Hematopoietic multipotent progenitor cell treated with erythropoietin and hydrocortisone succinate and interleukin-3 and kit ligand, for 17 days (in vitro differentiated cells): ENCODE data around the gene BZW1.

Experiments
- DNase-seq: peaks from one replicate; pipeline ENCODE4 v3.0.0-alpha.2; 2015; ENCODE audit warnings: low spot score

The BZW1 gene

GRCh38 chr2:200839513-200839912 lies 27.8 kb downstream of the BZW1 start:
- DNase-seq: no peak

DNA sequence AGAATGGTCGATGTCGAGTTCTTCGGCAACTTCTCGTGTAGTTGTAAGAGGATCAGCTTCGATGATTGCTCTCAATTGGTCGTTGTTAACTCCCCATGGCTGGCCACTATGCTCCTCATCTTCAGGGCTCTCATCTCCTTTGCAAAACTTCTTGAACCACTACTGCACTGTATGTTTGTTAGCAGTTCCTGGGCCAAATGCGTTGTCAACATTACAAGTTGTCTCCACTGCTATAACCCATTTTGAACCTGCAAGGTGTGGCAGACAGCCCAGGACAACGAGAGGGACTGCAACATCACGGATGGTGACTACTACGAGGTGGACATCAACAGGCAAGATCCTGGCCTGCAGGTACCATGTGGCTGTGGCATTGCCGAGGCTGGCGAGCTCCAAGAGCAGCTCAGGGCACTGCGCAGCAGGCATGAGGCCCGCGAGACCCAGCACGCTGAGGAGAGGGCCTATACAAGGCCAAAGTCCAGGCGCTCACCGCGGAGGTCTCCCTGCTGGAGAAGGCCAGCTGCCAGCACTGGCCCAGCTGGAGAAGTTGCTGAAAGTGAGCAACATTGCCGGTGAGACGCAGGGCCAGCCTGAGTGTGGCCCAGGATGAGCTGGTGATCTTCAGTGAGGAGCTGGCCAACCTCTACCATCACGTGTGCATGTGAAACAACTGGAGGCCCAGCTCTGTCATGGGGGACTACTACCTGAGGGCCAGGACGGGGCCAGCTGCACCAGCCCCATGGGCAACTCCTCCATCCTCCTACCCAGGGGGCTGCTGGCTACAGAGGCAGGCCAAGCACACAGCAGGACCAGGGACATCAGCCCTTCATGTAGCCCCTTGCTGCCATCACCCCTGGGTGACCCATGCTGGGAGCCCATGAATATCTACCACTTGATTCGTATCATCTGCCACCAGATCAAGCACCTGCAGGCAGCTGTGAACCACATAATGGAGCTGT lies 32.6 kb downstream of the BZW1 start:
- no peak for DNase-seq

DNA sequence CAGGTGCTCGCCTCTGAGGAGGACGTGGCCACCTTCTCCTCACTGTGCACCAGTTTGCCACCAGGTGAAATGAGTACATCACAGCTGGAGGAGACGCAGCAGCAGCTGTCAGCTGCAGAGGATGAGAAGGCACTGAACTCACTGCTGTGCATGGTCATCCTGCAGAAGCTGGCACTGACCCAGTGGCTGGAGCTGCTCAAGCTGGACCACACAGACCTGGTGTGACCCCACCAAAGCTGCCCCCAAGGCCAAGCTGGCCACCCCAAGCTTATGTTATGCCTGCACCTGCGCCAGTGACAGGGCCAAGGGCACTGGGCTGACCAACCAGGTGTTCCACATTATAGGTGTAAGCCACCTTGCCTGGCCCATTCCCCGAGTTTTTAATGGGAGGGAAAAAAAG lies 33.5 kb downstream of the BZW1 start:
- DNase-seq: no peak

DNA sequence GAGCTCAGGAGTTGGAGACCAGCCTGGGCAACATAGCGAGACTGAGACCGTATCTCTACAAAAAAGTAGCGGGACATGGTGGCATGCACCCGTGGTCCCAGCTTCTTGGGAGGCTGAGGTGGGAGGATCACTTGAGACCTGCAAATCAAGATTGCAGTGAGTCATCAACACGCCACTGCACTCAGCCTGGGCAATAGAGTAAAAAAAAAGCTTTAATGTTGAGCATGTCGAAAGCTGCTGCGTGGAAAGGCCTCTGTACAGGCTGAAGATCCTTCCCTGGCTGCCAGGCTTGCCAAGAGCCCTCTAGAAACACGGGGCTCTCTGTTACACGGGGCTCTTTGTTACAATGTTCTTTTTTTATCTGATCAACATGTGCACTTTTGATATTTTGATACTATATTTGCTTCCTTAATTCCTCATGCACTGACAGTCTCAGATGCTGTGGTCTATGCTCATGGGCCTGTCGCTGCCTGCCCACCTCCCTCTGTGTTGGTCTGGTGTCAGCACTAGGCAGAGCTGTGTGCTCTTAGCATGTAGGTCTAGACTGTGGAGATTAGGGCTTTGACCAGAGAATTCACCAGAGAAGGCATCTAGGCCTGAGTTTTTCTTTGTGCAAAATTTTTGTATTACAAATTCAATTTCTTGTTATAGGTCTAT lies 34.1 kb downstream of the BZW1 start:
- no peak for DNase-seq

DNA sequence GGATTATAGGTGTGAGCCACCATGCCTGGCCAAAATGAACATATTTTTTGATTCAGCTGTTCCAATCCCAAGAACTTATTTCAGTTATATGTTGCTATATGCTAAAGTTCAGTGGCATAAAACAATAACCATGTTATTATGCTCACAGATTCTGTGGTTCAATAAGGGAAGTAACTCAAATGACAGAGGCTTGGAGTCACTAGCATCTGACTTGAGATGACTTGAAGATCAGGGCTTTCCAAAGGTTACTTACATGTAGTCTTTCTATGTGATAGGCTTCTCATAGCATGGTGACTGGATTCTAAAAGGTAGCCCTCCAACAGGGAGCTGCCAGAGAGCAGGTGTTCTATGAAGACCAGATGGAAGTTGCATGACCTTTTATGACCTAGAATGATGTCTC lies 35.6 kb downstream of the BZW1 start:
- no peak for DNase-seq

DNA sequence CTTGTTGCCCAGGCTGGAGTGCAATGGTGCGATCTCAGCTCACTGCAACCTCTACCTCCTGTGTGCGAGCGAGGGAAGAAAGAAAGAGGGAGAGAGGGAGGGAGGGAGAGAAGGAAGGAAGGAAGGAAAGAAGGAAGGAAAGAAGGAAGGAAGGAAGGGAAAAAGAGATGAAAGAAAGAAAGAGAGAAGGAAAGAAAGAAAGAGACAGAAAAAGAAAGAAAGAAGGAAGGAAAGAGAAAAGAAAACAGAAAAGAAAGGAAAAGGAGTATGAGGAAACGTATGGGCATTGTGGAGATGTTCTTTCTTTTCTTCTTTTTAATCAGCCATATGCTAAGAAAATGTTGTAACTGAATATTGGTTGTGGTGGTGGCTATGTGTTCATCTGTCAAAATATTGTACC lies 36.2 kb downstream of the BZW1 start:
- no peak for DNase-seq

- no peak for DNase-seq
Observed at GRCh38 chr2:200850512-200851256, 39.0 kb downstream of the BZW1 start.

DNA sequence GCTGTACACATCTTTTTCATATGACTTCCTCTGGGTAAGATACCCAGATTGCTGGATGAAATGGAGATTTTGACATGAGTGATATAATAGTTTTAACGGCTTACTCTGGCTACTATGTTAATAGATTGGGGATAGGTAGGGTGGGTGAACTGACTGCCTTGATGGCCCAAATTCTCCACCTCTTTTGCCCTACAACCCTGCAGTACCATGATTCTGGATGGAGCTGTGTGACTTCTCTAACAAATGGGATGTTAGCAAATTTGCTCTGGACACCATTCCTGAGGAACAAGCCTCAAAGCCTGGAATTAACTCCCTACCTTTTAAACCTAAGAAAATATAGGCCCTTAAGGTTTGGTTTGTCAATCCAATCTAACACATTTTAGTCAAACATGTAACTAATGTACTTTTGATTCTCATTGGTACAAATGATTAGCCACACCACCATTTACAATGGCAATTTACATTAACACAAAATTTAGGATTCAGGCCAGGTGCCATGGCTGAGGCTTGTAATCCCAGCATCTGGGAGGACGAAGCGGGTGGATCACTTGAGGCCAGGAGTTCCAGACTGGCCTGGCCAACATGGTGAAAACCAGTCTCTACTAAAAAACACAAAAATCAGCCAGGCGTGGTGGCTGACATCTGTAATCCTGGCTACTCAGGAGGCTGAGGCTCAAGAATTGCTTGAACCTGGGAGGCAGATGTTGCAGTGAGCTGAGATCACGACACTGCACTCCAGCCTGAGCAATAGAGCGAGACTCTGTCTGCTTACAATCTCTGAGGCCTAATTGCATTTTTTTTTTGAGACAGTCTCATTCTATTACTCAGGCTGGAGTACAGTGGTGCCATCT lies 39.9 kb downstream of the BZW1 start:
- DNase-seq: no peak

DNA sequence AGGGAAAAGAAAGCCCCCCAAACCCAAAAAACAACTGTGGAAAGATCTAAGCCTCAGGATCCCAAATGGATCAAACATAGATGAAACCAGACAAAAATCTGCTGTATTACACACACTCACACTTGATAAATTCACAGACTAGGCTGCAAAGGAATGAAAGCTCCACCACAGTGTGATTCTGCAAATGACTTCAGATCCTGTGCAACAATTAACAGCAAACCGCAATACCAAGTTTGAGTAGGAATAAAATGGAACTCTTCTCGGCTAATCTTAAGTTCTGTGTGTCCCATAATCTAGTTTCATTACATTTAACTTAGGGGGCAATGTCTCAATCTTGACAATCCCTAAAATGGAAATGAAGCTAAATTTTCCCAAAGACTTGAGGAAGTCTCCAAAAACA lies 40.9 kb downstream of the BZW1 start:
- DNase-seq: no peak

DNA sequence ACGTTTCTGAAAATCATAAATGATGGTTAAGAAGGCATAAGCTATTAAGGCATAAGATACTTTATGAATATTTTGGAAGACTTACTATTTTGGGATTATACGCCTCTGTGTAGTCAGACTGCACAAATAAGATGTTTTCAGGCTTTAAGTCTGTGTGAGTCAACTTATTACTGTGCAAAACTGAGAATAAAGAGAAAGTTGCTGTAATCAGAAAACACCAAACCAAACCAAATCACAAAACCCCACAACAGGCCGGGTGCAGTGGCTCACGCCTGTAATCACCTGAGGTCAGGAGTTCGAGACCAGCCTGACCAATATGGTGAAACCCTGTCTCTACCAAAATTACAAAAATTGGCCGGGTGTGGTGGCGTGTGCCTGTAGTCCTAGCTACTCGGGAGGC lies 45.1 kb downstream of the BZW1 start:
- DNase-seq: no peak

GRCh38 chr2:200860092-200860795 lies 48.5 kb downstream of the BZW1 start:
- DNase-seq: peak; percentile 36

- peak; percentile 44 for DNase-seq
Observed at GRCh38 chr2:200861617-200862155, 50.0 kb downstream of the BZW1 start.

GRCh38 chr2:200862532-200863000 lies 50.9 kb downstream of the BZW1 start:
- DNase-seq: peak; percentile 82

- no peak for DNase-seq
Observed at GRCh38 chr2:200863782-200864175, 52.1 kb downstream of the BZW1 start.

- DNase-seq: peak; percentile 97
Observed at GRCh38 chr2:200864176-200865034, 52.7 kb downstream of the BZW1 start, which contains the start of gene CLK1. Gene CLK1 (minus strand): TSS chr2:200864658. CDS start chr2:200861862, 2,796 bp downstream.

DNA sequence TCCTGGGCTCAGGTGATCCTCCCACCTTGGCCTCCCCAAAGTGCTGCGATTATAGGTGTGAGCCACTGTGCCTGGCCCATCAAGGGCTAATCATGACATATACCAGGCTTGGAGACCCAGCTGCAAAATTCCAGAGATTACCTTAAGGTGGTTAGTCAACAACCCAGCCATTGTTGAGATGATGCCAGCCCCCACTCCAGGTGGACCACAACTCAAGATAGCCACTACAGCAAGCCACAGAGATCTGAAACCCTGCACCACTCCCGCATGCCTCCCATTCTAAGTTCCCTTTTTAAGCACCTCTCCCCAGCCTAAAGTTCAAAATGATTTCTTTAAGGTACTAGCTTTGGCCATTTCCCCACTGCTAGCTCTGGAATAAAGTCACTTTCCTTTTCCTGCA lies 57.3 kb downstream of the BZW1 start:
- DNase-seq: no peak

- DNase-seq: no peak
Observed at GRCh38 chr2:200871151-200871550, 59.4 kb downstream of the BZW1 start.

DNA sequence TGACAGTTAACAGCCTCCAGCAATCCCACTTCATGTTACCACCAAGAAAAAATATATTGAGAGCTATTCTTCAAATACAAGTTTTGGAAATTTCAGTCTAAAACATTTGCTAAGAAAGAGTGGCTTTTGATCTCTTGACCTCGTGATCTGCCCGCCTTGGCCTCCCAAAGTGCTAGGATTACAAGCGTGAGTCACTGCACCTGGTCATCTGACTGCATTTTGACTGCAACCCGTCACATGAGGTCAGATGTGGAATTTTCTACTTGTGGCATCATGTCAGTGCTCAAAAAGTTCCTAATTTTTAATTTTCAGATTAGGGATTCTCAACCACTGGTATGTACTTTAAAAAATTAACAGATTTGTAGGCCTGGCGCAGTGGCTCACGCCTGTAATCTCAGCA lies 61.9 kb downstream of the BZW1 start:
- no peak for DNase-seq
